ENCODE measurements around the gene ADH5. TPM values are rescaled to one million over a fixed set of nuclear protein-coding genes. Genes with fewer than 3 reads are reported as not detected.

ADH5 gene
- 111 TPM for total RNA-seq

GRCh38 chr4:99088481-99089365 is at the start of gene ADH5:
Gene ADH5 (minus strand): TSS chr4:99088788. CDS start chr4:99088700, 88 bp downstream.

Other genes with a start within 250 kb of the ADH5 start
- gene EIF4E, start 159.7 kb downstream of the ADH5 start, total RNA-seq: 193 TPM
- gene METAP1, start 93.1 kb downstream of the ADH5 start, total RNA-seq: 45.1 TPM
- gene ADH4, start 55.5 kb upstream of the ADH5 start, total RNA-seq: not detected
- gene ADH6, start 130.5 kb upstream of the ADH5 start, total RNA-seq: not detected
- gene ADH1A, start 202.2 kb upstream of the ADH5 start, total RNA-seq: not detected
- gene ADH1B, start 232.6 kb upstream of the ADH5 start, total RNA-seq: not detected

All from parietal lobe (tissue), 1 donor.